K562 (cell line): Measurements from ENCODE around the gene MBD6. TPM values are rescaled to one million over a fixed set of nuclear protein-coding genes. Genes with fewer than 3 reads are reported as not detected.

Source experiments
- ARHGAP35 ChIP-seq: fragments of 450-650 bp; IDR thresholded peaks from 2 replicates; pipeline ENCODE4 v1.6.1; 2018; ENCODE audit not compliant: partially characterized antibody
- CHD2 ChIP-seq: IDR thresholded peaks from 2 replicates; pipeline ENCODE4 v1.6.1; 2011; ENCODE audit warnings: low read depth, low read length
- HMG20B ChIP-seq: fragments of 250-450 bp; sonication (Bioruptor Pico); IDR thresholded peaks from 2 replicates; pipeline ENCODE4 v1.5.0; 2021; ENCODE audit warnings: mild to moderate bottlenecking
- SIN3A ChIP-seq, 2 experiments: fragments of 150-350 bp in 1 of 2; IDR thresholded peaks; 2 replicates each; pipeline ENCODE4 v1.6.1; 2011 to 2016; ENCODE audit warnings: borderline replicate concordance in 2 of 2, low read depth in 2 of 2, low read length in 2 of 2, mild to moderate bottlenecking in 2 of 2, moderate library complexity in 2 of 2; ENCODE audit not compliant: control insufficient read depth in 1 of 2
- ZNF134 ChIP-seq: fragments of 250-450 bp; sonication (Bioruptor Pico); conservative IDR thresholded peaks from 2 replicates; pipeline ENCODE4 v1.4.0; 2020
- polyA plus RNA-seq, 8 experiments: library from polyadenylated mRNA; depleted of rRNA in 4 of 8; stranded (reverse) in 5 of 8; unstranded in 3 of 8; fragments of >200 nt; fragmentation: Nextera tagmentation in 2 of 8; fragmentation: Illumina TruSeq in 1 of 8; extraction: Ambion mirVana in 2 of 8; extraction: Trizol in 1 of 8; gene quantifications; 2 replicates each; pipeline versions ENCODE4 v1.2.1 to v1.2.3, GENCODE V29; 2011 to 2014; ENCODE audit warnings: inconsistent platforms in 1 of 8, missing spikeins in 1 of 8
- total RNA-seq, 7 experiments: library from RNA; depleted of rRNA in 6 of 7; stranded (reverse); fragments of >200 nt in 6 of 7; fragmentation: Illumina TruSeq in 2 of 7; extraction: Trizol in 2 of 7; gene quantifications; 2 replicates each; pipeline versions ENCODE4 v1.2.1 to v1.2.3, GENCODE V29; 2011 to 2021; ENCODE audit warnings: low replicate concordance in 1 of 7
- TF ChIP-seq, protein P1 (sequence below): fragments of 250-450 bp; sonication (Bioruptor Pico); IDR thresholded peaks from 2 replicates; pipeline ENCODE4 v1.4.0; 2020; ENCODE audit warnings: mild to moderate bottlenecking, moderate library complexity, borderline replicate concordance
- TF ChIP-seq, protein P2 (sequence below), 2 experiments: fragments of 450-650 bp in 1 of 2; sonication (generic) in 1 of 2; formaldehyde crosslinking in 1 of 2; IDR thresholded peaks in 1 of 2; conservative IDR thresholded peaks in 1 of 2; 2 replicates each; pipeline versions ENCODE4 v1.6.1 to v1.8.1; 2016 to 2023; ENCODE audit warnings: mild to moderate bottlenecking in 2 of 2, moderate library complexity in 2 of 2, inconsistent platforms in 1 of 2, missing genetic modification reagents in 1 of 2
- TF ChIP-seq, protein P3 (sequence below): fragments of 250-450 bp; sonication (Bioruptor Pico); IDR thresholded peaks from 2 replicates; pipeline ENCODE4 v1.5.0; 2021; ENCODE audit warnings: mild to moderate bottlenecking, moderate library complexity
- TF ChIP-seq, protein P4 (sequence below): sonication (generic); formaldehyde crosslinking; IDR thresholded peaks from 2 replicates; pipeline ENCODE4 v1.8.0; 2022; ENCODE audit warnings: mild to moderate bottlenecking, missing genetic modification reagents
- TF ChIP-seq, protein P5 (sequence below): fragments of 200-800 bp; sonication (Bioruptor generic); IDR thresholded peaks from 2 replicates; pipeline ENCODE4 v1.6.1; 2017; ENCODE audit warnings: missing genetic modification characterization, missing compliant biosample characterization
- TF ChIP-seq, protein P6 (sequence below): fragments of 250-450 bp; sonication (Bioruptor Pico); IDR thresholded peaks from 2 replicates; pipeline ENCODE4 v1.8.0; 2021; ENCODE audit warnings: borderline replicate concordance, mild to moderate bottlenecking, moderate library complexity; ENCODE audit not compliant: poor library complexity, severe bottlenecking

Gene MBD6
- total and polyA plus RNA-seq, 9 of the 15 experiments (the other 6 are each of a cell fraction or from before 2014, with no cell fraction given): 2.0 to 54.8 (median 3.8) TPM

DNA sequence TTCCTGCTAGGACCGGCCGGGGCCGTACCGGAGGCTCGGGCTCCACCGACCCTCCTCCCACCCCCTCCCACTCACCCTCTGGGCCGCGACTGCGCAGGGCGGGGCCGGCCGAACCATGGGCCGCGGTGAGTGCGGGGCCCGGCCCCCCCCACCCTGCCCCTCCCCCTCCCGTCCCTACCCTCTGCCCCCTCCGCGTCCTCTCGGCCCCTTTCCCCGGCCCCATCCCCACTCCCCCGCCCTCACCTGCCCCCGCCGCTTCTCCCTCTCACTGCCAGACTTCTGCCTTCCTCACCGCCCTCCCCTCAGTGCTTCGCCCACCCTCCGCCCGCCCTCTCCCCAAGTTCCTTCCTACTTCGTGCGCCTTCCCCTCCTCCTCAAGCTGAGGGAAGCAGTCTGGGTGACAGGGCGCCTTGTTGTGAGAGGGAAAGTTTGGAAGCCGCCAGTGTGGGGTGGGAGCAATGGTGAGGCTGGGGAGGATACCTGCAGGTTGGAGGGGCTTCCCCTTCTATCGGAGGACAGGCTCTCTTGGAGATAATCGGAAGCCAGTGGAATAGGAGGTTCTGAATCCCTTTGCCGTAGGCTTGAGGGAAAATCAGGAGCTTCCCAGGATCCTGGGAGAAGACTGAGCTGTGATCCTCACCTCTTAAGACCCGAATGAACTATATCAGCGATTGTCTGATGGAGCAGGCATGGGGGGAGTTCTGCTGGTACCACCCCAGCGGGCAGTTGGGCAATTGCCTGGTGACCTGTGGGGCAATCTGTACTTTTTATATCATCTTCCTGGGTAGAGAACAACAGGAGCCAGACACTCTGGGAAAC is 472 bp downstream of the MBD6 start (continued):
- TF ChIP-seq, protein P1, sequence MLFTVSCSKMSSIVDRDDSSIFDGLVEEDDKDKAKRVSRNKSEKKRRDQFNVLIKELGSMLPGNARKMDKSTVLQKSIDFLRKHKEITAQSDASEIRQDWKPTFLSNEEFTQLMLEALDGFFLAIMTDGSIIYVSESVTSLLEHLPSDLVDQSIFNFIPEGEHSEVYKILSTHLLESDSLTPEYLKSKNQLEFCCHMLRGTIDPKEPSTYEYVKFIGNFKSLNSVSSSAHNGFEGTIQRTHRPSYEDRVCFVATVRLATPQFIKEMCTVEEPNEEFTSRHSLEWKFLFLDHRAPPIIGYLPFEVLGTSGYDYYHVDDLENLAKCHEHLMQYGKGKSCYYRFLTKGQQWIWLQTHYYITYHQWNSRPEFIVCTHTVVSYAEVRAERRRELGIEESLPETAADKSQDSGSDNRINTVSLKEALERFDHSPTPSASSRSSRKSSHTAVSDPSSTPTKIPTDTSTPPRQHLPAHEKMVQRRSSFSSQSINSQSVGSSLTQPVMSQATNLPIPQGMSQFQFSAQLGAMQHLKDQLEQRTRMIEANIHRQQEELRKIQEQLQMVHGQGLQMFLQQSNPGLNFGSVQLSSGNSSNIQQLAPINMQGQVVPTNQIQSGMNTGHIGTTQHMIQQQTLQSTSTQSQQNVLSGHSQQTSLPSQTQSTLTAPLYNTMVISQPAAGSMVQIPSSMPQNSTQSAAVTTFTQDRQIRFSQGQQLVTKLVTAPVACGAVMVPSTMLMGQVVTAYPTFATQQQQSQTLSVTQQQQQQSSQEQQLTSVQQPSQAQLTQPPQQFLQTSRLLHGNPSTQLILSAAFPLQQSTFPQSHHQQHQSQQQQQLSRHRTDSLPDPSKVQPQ (CRISPR knock-in tag): no peak
- TF ChIP-seq SIN3A (IDR thresholded peaks at IDR 0.05; ENCODE audit: borderline replicate concordance in 2 of 2, control insufficient read depth in 1 of 2, low read depth in 2 of 2, low read length in 2 of 2): peak; percentile 18 to 20; a peak in 1 of 4 replicates
- TF ChIP-seq, protein P2, sequence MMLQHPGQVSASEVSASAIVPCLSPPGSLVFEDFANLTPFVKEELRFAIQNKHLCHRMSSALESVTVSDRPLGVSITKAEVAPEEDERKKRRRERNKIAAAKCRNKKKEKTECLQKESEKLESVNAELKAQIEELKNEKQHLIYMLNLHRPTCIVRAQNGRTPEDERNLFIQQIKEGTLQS (IDR thresholded peaks at IDR 0.05): no peak
- TF ChIP-seq, protein P2 (CRISPR knock-in tag; conservative IDR thresholded peaks at IDR 0.05): no peak
- TF ChIP-seq HMG20B (CRISPR knock-in tag): no peak
- TF ChIP-seq ARHGAP35: no peak
- TF ChIP-seq, protein P3, sequence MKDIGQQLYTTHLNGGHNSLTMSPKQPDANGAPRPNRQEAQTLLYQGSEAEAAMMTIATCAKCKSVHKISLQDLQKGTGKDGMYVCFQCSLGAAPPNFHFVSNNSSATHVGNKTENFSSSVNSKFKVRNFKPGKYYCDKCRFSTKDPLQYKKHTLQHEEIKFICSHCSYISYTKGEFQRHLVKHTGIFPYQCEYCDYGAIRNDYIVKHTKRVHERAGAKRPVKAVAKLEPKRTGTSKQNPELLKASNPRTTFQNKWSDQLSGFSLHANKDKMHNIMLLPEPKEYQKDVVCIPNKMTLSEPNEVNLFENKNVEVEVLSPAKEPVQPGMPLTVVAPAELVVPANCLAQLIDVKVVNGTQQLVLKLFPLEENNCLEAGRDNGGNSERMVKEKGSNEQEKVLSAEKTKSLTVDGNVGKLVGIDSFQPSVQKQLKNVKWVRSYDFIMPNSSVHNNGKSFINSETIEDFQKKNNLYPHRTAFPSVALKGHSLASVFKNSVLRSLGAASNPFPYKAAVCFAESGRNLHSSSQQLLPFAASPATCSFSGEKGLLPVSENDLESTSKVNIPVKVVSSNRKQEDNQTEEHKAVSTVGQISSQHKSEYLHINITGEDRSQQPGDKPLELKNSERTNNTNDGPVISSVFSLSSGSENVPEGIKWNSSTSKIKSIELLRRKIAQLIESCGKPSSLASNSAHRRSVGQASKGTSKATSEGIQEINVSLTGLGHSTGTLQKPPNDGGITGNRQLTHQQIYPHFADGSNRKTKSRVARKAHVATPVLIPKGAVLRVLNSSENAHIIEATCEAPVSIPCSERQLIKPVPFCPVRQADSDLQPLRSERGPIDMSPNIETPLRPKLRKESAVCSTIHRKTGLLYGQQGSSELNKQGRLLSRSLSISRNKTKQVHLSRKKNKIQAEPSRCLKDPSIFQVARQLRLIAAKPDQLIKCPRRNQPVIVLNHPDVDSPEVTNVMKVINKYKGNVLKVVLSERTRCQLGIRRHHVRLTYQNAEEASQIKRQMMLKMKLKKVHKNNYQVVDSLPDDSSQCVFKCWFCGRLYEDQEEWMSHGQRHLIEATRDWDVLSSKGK (CRISPR knock-in tag): no peak
- no peak for TF ChIP-seq ZNF134 (CRISPR knock-in tag)
- TF ChIP-seq, protein P4, sequence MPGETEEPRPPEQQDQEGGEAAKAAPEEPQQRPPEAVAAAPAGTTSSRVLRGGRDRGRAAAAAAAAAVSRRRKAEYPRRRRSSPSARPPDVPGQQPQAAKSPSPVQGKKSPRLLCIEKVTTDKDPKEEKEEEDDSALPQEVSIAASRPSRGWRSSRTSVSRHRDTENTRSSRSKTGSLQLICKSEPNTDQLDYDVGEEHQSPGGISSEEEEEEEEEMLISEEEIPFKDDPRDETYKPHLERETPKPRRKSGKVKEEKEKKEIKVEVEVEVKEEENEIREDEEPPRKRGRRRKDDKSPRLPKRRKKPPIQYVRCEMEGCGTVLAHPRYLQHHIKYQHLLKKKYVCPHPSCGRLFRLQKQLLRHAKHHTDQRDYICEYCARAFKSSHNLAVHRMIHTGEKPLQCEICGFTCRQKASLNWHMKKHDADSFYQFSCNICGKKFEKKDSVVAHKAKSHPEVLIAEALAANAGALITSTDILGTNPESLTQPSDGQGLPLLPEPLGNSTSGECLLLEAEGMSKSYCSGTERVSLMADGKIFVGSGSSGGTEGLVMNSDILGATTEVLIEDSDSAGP (CRISPR knock-in tag): no peak
- TF ChIP-seq, protein P5, sequence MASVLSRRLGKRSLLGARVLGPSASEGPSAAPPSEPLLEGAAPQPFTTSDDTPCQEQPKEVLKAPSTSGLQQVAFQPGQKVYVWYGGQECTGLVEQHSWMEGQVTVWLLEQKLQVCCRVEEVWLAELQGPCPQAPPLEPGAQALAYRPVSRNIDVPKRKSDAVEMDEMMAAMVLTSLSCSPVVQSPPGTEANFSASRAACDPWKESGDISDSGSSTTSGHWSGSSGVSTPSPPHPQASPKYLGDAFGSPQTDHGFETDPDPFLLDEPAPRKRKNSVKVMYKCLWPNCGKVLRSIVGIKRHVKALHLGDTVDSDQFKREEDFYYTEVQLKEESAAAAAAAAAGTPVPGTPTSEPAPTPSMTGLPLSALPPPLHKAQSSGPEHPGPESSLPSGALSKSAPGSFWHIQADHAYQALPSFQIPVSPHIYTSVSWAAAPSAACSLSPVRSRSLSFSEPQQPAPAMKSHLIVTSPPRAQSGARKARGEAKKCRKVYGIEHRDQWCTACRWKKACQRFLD: no peak
- TF ChIP-seq, protein P6, sequence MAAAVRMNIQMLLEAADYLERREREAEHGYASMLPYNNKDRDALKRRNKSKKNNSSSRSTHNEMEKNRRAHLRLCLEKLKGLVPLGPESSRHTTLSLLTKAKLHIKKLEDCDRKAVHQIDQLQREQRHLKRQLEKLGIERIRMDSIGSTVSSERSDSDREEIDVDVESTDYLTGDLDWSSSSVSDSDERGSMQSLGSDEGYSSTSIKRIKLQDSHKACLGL: no peak
- TF ChIP-seq CHD2: no peak
